HepG2 (cell line): Measurements from ENCODE around the gene CLRN2. TPM values are rescaled to one million over a fixed set of nuclear protein-coding genes. Genes with fewer than 3 reads are reported as not detected.
"Not testable (repeated sequence)": the region's sequence is repeated elsewhere in the genome, so short reads cannot be mapped to it uniquely, and the experiment has no call there.

Experiments used
- ATAC-seq: fragments of 200-7000 bp; cut with Tn5 transposase; 3 replicates; pipeline ENCODE4 v1.9.1; 2020; ENCODE audit warnings: mild to moderate bottlenecking, moderate library complexity
- BruUV-seq: library from RNA; stranded (reverse); fragments of 400-500 nt; replicated peaks from 2 replicates; lab custom pipeline; 2021; lab: Mats Ljungman, UMichigan
- CTCF ChIA-PET: fragments of 300-600 bp; formaldehyde crosslinking; extraction: SDS; loops from one replicate; lab custom pipeline; 2021; ENCODE audit warnings: low total read pairs, inconsistent platforms, low intra/inter-chr PET ratio; lab: Yijun Ruan, JAX
- POLR2A ChIA-PET: fragments of 350-600 bp; sonication (Branson Sonifier 250); formaldehyde crosslinking; loops from one replicate; lab custom pipeline; 2020; ENCODE audit warnings: antibody characterized with exemption, inconsistent platforms; lab: Yijun Ruan, JAX
- DNase-seq: peaks from one replicate; pipeline ENCODE4 v3.0.0-alpha.2; 2015; ENCODE audit warnings: low spot score
- FAIRE-seq: peaks from 3 replicates; lab custom pipeline; 2011; peaks lifted over from hg19 to GRCh38; lab: Jason Lieb, UNC
- H2AFZ ChIP-seq: one replicate; pipeline ENCODE4 v1.6.1; 2011; ENCODE audit warnings: low read length, inconsistent platforms
- H3K27ac ChIP-seq: fragments of 300-600 bp; 3 replicates; pipeline ENCODE4 v1.8.0; 2011; ENCODE audit warnings: mixed run types, mild to moderate bottlenecking, mixed read lengths, low read length, inconsistent platforms; ENCODE audit not compliant: insufficient read depth; ENCODE audit errors: extremely low read length
- H3K27me3 ChIP-seq, 2 experiments: fragments of 200-600 bp in 1 of 2; 2 replicates in 1 of 2; 3 replicates in 1 of 2; pipeline versions ENCODE4 v1.6.0 to v1.8.0; 2011; ENCODE audit warnings: low read length in 2 of 2, mild to moderate bottlenecking in 2 of 2, moderate library complexity in 2 of 2, inconsistent platforms in 1 of 2; ENCODE audit not compliant: insufficient read depth in 2 of 2, control insufficient read depth in 1 of 2
- H3K36me3 ChIP-seq, 2 experiments: fragments of 200-600 bp in 1 of 2; replicated peaks in 1 of 2; 2 replicates in 1 of 2; 3 replicates in 1 of 2; pipeline versions ENCODE4 v1.5.1 to v1.8.0; 2011; ENCODE audit warnings: low read length in 2 of 2, inconsistent platforms in 1 of 2; ENCODE audit not compliant: insufficient read depth in 2 of 2, control insufficient read depth in 1 of 2
- H3K4me1 ChIP-seq: 2 replicates; pipeline ENCODE4 v1.5.1; 2012; ENCODE audit warnings: low read length, inconsistent platforms; ENCODE audit not compliant: insufficient read depth
- H3K4me2 ChIP-seq: 2 replicates; pipeline ENCODE4 v1.6.0; 2011; ENCODE audit warnings: low read depth, low read length, inconsistent platforms
- H3K4me3 ChIP-seq, 3 experiments: fragments of 200-600 bp in 1 of 3; sonication (generic), shearing (Covaris generic) in 1 of 3; replicated peaks in 1 of 3; 2 replicates each; pipeline ENCODE4 v1.5.1; 2011 to 2016; ENCODE audit warnings: low read length in 3 of 3, inconsistent platforms in 2 of 3, low read depth in 2 of 3, mild to moderate bottlenecking in 2 of 3, control low read depth in 1 of 3, mixed read lengths in 1 of 3; ENCODE audit not compliant: insufficient read depth in 1 of 3
- H3K79me2 ChIP-seq: one replicate; pipeline ENCODE4 v1.6.1; 2011; ENCODE audit warnings: low read length, inconsistent platforms; ENCODE audit not compliant: insufficient read depth
- H3K9ac ChIP-seq: 2 replicates; pipeline ENCODE4 v1.6.0; 2011; ENCODE audit warnings: mild to moderate bottlenecking, low read depth, low read length, inconsistent platforms; ENCODE audit not compliant: insufficient read depth
- H3K9me3 ChIP-seq: 2 replicates; pipeline ENCODE4 v1.5.1; 2012; ENCODE audit warnings: mild to moderate bottlenecking, low read length
- H4K20me1 ChIP-seq: 2 replicates; pipeline ENCODE4 v1.6.0; 2011; ENCODE audit warnings: inconsistent platforms, mild to moderate bottlenecking, low read length, moderate library complexity; ENCODE audit not compliant: insufficient read depth
- KDM6A ChIP-seq: IDR thresholded peaks from 2 replicates; pipeline ENCODE4 v1.6.1; 2016; ENCODE audit warnings: low read depth
- ZBTB49 ChIP-seq: sonication (generic); formaldehyde crosslinking; IDR thresholded peaks from 2 replicates; pipeline ENCODE4 v1.4.0; 2020; ENCODE audit warnings: missing genetic modification reagents, borderline replicate concordance
- ZNF629 ChIP-seq: sonication (generic); formaldehyde crosslinking; conservative IDR thresholded peaks from 2 replicates; pipeline ENCODE4 v1.5.0; 2020; ENCODE audit warnings: missing genetic modification reagents
- WGBS: methylation state at CpG from one replicate; pipeline ENCODE4 v1.1.6; 2017; ENCODE audit warnings: low lambda C conversion rate; 5-methylcytosine and 5-hydroxymethylcytosine counted together
- in situ Hi-C: cut with HindIII; loops from 2 replicates; pipeline ENCODE4 v1.10.0; 2017; ENCODE audit warnings: low pct_unique_long_range_greater_than_20kb; ENCODE audit not compliant: extremely low pct_ligation_motif_present
- intact Hi-C: fragments of 100-400 bp; cut with micrococcal nuclease; formaldehyde crosslinking; loops from one replicate; pipeline ENCODE4 v1.10.0; 2022; ENCODE audit not compliant: unreplicated experiment
- polyA plus RNA-seq, 8 experiments: library from polyadenylated mRNA; depleted of rRNA in 3 of 8; stranded (reverse) in 7 of 8; unstranded in 1 of 8; fragments of >200 nt; fragmentation: Illumina TruSeq in 4 of 8; extraction: Trizol in 4 of 8; gene quantifications; 2 replicates each; pipeline versions ENCODE4 v1.2.1 to v1.2.3, GENCODE V29; 2011 to 2016; ENCODE audit warnings: low read depth in 4 of 8, missing spikeins in 1 of 8, mixed read lengths in 1 of 8; ENCODE audit not compliant: insufficient read depth in 1 of 8
- total RNA-seq, 5 experiments: library from RNA; depleted of rRNA; stranded (reverse); fragments of >200 nt; fragmentation: Illumina TruSeq; extraction: Trizol; gene quantifications; 2 replicates each; pipeline ENCODE4 v1.2.3, GENCODE V29; 2016; ENCODE audit warnings: low read depth in 1 of 5

The CLRN2 gene
- total and polyA plus RNA-seq, 2 of the 13 experiments (the other 11 are each of a cell fraction or from before 2014, with no cell fraction given) = not detected

DNA sequence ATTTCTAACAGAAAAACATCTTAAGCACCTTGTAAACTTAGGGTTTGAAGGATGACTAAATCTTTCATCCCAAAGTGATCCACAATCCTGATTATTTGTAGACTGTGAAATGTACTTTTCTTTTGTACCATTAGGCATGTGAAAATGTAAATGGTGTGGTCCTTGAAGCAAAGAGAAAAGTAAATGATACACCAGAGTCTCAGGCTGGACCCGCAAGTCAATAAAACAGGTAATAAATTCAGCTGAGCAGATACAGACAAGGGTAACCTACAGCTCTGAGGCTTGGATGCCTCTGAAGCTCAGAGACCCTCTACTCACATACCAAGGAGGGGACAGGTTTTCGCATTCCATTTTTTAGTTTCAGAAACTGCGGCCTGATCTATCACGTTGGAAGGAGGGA lies 59.2 kb downstream of the CLRN2 start:
- peaks cover 58% of the 10 kb centered on the region for H3K4me1 ChIP-seq
- no peak overlapping the region for H2AFZ ChIP-seq
- H3K27ac ChIP-seq = peak overlapping the region; percentile 22
- FAIRE-seq (no peak), ATAC-seq (no peak), DNase-seq (no peak)
- ChIA-PET CTCF (no interaction called here), POLR2A (interaction anchor here (2.1 kb wide), 1 partner anchor 14 kb away, joined by 10 read pairs; no protein-coding TSS in a partner anchor)
- no peak overlapping the region for H3K9ac ChIP-seq
- no peaks in the 10 kb centered on the region for H3K9me3 ChIP-seq
- TF ChIP-seq KDM6A (CRISPR knock-in tag) = no peak
- no peak for TF ChIP-seq ZNF629 (CRISPR knock-in tag)
- TF ChIP-seq ZBTB49 (CRISPR knock-in tag) = no peak
- no peaks in the 10 kb centered on the region; a peak in 2 of 5 replicates for H3K27me3 ChIP-seq
- peaks cover 19% of the 10 kb centered on the region for H3K79me2 ChIP-seq
- no TSS peak for BruUV-seq
- in situ Hi-C loops (loop anchor here (25.0 kb wide), 1 partner anchor 438 kb away; the partner anchor contains the start of gene LCORL), intact Hi-C loops (no loop called here)
- H3K4me2 ChIP-seq = no peak overlapping the region
- no peaks in the 10 kb centered on the region for H4K20me1 ChIP-seq
- 83% methylated on average over 4 of the region's 4 CpGs for WGBS
- no peak overlapping the region for H3K4me3 ChIP-seq
- H3K36me3 ChIP-seq = no peaks in the 10 kb centered on the region

GRCh38 chr4:17575177-17575576 lies 60.2 kb downstream of the CLRN2 start:
- ATAC-seq, H3K27ac ChIP-seq, H3K9ac ChIP-seq, H3K9me3 ChIP-seq, H3K36me3 ChIP-seq, intact Hi-C loops, H2AFZ ChIP-seq, CTCF ChIA-PET, H3K4me2 ChIP-seq, H3K4me3 ChIP-seq, FAIRE-seq, DNase-seq, H3K27me3 ChIP-seq, BruUV-seq, POLR2A ChIA-PET, in situ Hi-C loops, H4K20me1 ChIP-seq: not testable (repeated sequence)
- H3K4me1 ChIP-seq = peaks cover 65% of the 10 kb centered on the region
- 98% methylated on average over 12 of the region's 12 CpGs for whole genome bisulfite sequencing
- H3K79me2 ChIP-seq = peaks cover 26% of the 10 kb centered on the region

Other genes with a start within 250 kb of the CLRN2 start
- gene QDPR, start 3.1 kb upstream of the CLRN2 start, total RNA-seq (2016; rRNA removed; fragmentation: Illumina TruSeq; extraction: Trizol) = 9.9 and 32.4 TPM in 2 replicates
- gene QDPR, start 3.1 kb upstream of the CLRN2 start, polyA plus RNA-seq (2011; rRNA removed) = 84.0 and 95.5 TPM in 2 replicates
- 125 and 177 TPM in 2 replicates for gene LAP3, start 62.0 kb downstream of the CLRN2 start, total RNA-seq (2016; rRNA removed; fragmentation: Illumina TruSeq; extraction: Trizol)
- 90.5 and 106 TPM in 2 replicates for gene LAP3, start 62.0 kb downstream of the CLRN2 start, polyA plus RNA-seq (2011; rRNA removed)
- gene MED28, start 99.5 kb downstream of the CLRN2 start, total RNA-seq (2016; rRNA removed; fragmentation: Illumina TruSeq; extraction: Trizol) = 65.7 and 96.5 TPM in 2 replicates
- 41.3 and 42.8 TPM in 2 replicates for gene MED28, start 99.5 kb downstream of the CLRN2 start, polyA plus RNA-seq (2011; rRNA removed)